ENCODE results near the gene SRCAP.
"Not testable (repeated sequence)": the region's sequence is repeated elsewhere in the genome, so short reads cannot be mapped to it uniquely, and the experiment has no call there.

The SRCAP gene

DNA sequence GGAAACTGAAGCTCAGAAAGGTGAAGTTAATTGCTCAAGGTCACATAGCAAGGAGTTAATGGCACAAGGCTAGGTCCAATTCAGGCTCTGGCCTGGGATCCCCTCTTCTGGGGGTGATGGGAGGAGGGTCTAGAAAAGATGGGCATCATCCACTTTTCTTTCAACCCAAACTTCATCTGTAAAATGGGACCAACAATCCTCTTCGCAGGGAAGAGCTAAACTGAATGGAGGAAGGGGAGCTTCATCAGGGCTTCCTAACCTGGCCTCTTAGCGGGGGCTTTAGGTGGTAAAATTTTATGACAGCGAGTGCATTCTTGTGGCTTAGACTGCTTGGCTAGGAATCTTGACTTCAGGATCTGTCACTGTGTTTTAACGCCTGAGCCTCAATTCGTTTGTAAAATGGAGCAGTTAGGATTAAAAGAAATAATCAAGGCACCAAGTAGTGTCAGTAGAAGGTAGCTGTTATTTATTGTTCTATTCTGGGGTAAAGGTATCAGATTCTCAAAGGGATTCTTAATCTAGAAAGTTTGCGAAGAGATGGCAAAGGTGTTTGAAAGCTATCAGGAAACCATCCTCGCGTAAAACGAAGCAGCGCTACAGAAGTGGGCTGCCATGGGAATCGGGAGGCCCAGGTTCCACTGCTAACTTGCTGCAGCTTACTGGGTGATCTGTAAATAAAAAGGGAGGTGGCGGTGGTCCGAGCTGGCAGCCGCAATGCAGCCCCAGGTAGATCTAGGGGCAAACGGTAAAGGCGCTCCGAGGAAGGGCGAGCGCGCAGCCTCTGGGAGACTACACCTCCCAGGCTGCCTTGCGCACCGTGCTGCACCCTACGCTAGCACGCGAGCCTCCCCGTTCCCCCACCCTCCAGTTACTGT, 1.5 kb upstream of the SRCAP start:
- ChIA-PET CTCF (interaction anchor here (0.5 to 1.8 kb wide), 6 partner anchors 11 to 268 kb away, joined by 3 to 7 read pairs (median 4); partner anchors contain the start of genes DCTPP1 and FBRS), POLR2A (interaction anchor here (0.5 to 3.7 kb wide), 25 partner anchors 9 to 890 kb away, joined by 3 to 57 read pairs (median 4); partner anchors contain the start of genes DCTPP1, FBRS, PHKG2 and PRR14)
- TF ChIP-seq ARNT (IDR thresholded peaks at IDR 0.05) = peak; percentile 97
- TF ChIP-seq FOXK2 (IDR thresholded peaks at IDR 0.05) = no peak
- TF ChIP-seq L3MBTL2 (conservative IDR thresholded peaks at IDR 0.05) = peak; percentile 63
- TF ChIP-seq BHLHE40 (IDR thresholded peaks at IDR 0.05; ENCODE audit: borderline replicate concordance) = no peak
- no peak for TF ChIP-seq SUZ12 (IDR thresholded peaks at IDR 0.05)
- no peak for TF ChIP-seq PKNOX1 (IDR thresholded peaks at IDR 0.05)
- peak; percentile 99 for DNase-seq (ENCODE audit: extremely low spot score)

GRCh38 chr16:30698139-30698815, 694 bp upstream of the SRCAP start:
- ChIA-PET CTCF (interaction anchor here (0.9 to 1.8 kb wide), 3 partner anchors 13 to 40 kb away, joined by 3 to 7 read pairs (median 5); partner anchors contain the start of gene FBRS), POLR2A (interaction anchor here (0.7 to 3.7 kb wide), 26 partner anchors 9 to 344 kb away, joined by 3 to 57 read pairs (median 4); partner anchors contain the start of genes DCTPP1, FBRS, PHKG2 and ZNF688)
- DNase-seq (ENCODE audit: extremely low spot score) = peak; percentile 99

DNA sequence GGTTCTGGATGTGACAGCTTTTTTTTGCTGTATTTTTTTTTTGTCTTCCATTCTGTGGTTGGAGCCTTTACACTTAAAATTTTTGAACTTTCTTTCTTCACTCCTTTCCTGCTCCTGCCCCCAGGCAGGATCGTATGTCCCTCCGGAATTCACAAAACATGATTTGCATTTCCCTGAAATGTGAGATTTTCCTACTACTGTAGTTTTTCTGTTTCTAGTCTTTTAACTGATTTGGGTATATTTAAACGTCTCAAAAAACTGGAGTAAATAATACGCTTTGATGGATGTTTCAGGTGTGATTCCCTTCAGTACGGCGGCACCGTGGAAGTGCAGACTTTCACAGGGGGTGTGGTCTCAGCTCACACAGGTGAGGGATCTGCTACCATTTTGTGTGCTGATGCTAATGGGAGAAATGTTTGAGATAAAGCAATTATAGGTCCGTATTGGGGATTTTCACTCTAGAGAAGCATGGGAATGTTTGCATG, 686 bp downstream of the SRCAP start:
- ChIA-PET CTCF (no interaction called here), POLR2A (interaction anchor here (0.8 to 1.8 kb wide), 5 partner anchors 9 to 88 kb away, joined by 3 to 8 read pairs (median 5); partner anchors contain the start of genes PHKG2 and ZNF629)
- TF ChIP-seq CTBP1 (IDR thresholded peaks at IDR 0.05; ENCODE audit: borderline replicate concordance) (0 out of 2 replicates have a peak, but pooled peaks have one; percentile 4), ARNT (IDR thresholded peaks at IDR 0.05) (no peak), L3MBTL2 (conservative IDR thresholded peaks at IDR 0.05) (peak; percentile 1; the same call in 1 of the 2 replicates), ELF4 (IDR thresholded peaks at IDR 0.05) (peak; percentile 12; the same call in 1 of the 2 replicates)
- DNase-seq (ENCODE audit: extremely low spot score) = peak; percentile 16

More at GRCh38 chr16:30698139-30698815, 694 bp upstream of the SRCAP start:
- TF ChIP-seq L3MBTL2 (conservative IDR thresholded peaks at IDR 0.05) (peak; percentile 60; the same call in 1 of the 2 replicates), FOXM1 (IDR thresholded peaks at IDR 0.05; ENCODE audit: borderline replicate concordance) (peak; percentile 97), TARDBP (IDR thresholded peaks at IDR 0.05) (no peak), ZNF384 (IDR thresholded peaks at IDR 0.05) (no peak), ELF4 (IDR thresholded peaks at IDR 0.05) (peak; percentile 92), HDGF (IDR thresholded peaks at IDR 0.05; ENCODE audit: borderline replicate concordance) (peak; percentile 79; the same call in 1 of the 2 replicates), SUZ12 (IDR thresholded peaks at IDR 0.05) (no peak), NFRKB (IDR thresholded peaks at IDR 0.05) (peak; percentile 100)

DNA sequence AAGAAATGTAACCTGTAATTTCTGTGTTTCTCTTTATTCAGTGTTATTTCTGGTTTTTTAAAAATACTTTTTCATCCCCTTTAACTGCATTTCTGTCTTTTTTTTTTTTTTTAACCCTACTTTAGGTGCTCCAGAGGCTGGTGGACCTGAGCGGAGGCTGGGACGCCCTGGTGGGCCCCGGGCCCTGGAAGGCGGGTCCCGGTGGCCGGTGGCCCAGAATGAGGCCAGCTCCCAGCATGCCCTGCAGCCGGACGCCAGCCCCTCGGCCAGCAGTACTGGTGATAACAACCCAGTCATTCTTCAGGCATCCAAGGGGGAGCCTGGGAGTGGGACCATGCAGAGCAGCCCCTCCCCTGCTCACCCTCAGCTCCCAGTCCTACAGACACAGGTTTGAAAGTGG, 1.5 kb downstream of the SRCAP start:
- CTCF ChIA-PET = no interaction called here
- TF ChIP-seq NFRKB (IDR thresholded peaks at IDR 0.05) = no peak
- no peak for TF ChIP-seq ARNT (IDR thresholded peaks at IDR 0.05)
- no peak for TF ChIP-seq L3MBTL2 (conservative IDR thresholded peaks at IDR 0.05)
- TF ChIP-seq SP1 (IDR thresholded peaks at IDR 0.05) = no peak
- no peak for TF ChIP-seq ZNF384 (IDR thresholded peaks at IDR 0.05)
- TF ChIP-seq PKNOX1 (IDR thresholded peaks at IDR 0.05) = no peak
- no peak for TF ChIP-seq TARDBP (IDR thresholded peaks at IDR 0.05)
- TF ChIP-seq FOXM1 (IDR thresholded peaks at IDR 0.05; ENCODE audit: borderline replicate concordance) = no peak
- no peak for TF ChIP-seq FOXA1 (IDR thresholded peaks at IDR 0.05)
- TF ChIP-seq FOXK2 (IDR thresholded peaks at IDR 0.05) = no peak
- no peak for TF ChIP-seq ELF4 (IDR thresholded peaks at IDR 0.05)
- no peak for TF ChIP-seq CTBP1 (IDR thresholded peaks at IDR 0.05; ENCODE audit: borderline replicate concordance)
- no peak for TF ChIP-seq BHLHE40 (IDR thresholded peaks at IDR 0.05; ENCODE audit: borderline replicate concordance)
- no peak for TF ChIP-seq SUZ12 (IDR thresholded peaks at IDR 0.05)
- TF ChIP-seq HDGF (IDR thresholded peaks at IDR 0.05; ENCODE audit: borderline replicate concordance) = no peak
- TF ChIP-seq LEF1 (IDR thresholded peaks at IDR 0.05; ENCODE audit: borderline replicate concordance) = no peak
- POLR2A ChIA-PET = interaction anchor here (1.2 kb wide), 1 partner anchor 35 kb away, joined by 3 read pairs; no protein-coding TSS in a partner anchor
- DNase-seq (ENCODE audit: extremely low spot score) = no peak

DNA sequence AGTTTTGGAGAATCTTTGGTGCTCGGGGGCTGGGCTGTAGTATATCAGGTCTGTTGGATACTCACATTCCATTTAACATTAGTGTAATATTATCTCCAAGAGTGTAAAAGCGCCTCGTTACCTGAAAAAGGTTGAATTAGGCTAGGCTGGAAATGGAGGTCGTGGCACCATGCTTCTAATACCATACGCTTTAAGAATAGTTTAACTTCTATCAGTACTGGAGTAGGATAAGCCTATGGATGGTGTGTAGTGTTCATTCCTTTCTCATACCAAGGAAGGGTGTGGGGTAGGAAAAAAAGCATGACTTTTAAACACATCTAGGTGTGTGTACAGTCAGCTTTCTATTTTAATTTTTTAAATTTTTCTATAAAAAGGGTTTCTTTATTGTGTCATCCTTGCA, 2.0 kb downstream of the SRCAP start:
- no peak for DNase-seq (ENCODE audit: extremely low spot score)
- TF ChIP-seq BHLHE40 (IDR thresholded peaks at IDR 0.05; ENCODE audit: borderline replicate concordance) (no peak), CTBP1 (IDR thresholded peaks at IDR 0.05; ENCODE audit: borderline replicate concordance) (no peak), ARNT (IDR thresholded peaks at IDR 0.05) (no peak), SP1 (IDR thresholded peaks at IDR 0.05) (no peak), FOXK2 (IDR thresholded peaks at IDR 0.05) (no peak), SUZ12 (IDR thresholded peaks at IDR 0.05) (no peak), NFRKB (IDR thresholded peaks at IDR 0.05) (no peak), PKNOX1 (IDR thresholded peaks at IDR 0.05) (no peak), ZNF384 (IDR thresholded peaks at IDR 0.05) (no peak)
- ChIA-PET CTCF (no interaction called here), POLR2A (interaction anchor here (1.2 kb wide), 1 partner anchor 36 kb away, joined by 3 read pairs; no protein-coding TSS in a partner anchor)

GRCh38 chr16:30703071-30703470, 4.1 kb downstream of the SRCAP start:
- POLR2A ChIA-PET; CTCF ChIA-PET; DNase-seq (ENCODE audit: extremely low spot score): not testable (repeated sequence)
